ENCODE results near the gene TGM1.

The TGM1 gene

DNA sequence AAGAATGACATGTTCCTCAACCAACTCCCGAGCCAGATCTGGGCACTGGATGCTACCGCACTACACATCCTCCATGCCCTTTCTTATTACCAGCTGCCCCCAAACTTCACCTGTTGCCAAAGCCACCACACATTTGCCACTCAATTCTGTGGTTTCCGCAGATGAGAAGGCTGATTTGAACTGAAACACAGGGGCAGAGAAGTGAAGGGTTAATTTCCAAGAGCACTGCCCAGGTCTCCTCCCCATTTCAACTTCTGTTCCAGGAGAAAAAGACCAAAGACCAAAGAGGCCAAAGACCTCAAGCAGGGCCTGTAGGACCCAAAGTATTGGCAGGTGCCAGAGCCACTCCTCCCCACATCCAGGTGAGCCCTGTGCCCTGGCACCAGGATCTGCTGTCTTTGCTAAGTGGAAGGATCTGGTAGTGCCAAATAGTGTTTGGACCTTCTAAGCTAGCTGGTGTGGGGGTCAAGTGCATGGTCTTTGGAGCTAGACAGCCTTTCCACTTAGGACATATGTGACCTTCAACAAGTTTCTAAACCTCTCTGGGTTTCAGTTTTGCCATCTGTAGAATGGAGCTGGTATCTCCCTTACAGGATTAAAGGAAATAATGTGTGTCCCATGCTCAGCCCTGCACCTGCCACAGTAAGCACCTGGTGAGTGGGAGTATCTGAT is 28.6 kb upstream of the TGM1 start:
- DNase-seq: no peak

DNA sequence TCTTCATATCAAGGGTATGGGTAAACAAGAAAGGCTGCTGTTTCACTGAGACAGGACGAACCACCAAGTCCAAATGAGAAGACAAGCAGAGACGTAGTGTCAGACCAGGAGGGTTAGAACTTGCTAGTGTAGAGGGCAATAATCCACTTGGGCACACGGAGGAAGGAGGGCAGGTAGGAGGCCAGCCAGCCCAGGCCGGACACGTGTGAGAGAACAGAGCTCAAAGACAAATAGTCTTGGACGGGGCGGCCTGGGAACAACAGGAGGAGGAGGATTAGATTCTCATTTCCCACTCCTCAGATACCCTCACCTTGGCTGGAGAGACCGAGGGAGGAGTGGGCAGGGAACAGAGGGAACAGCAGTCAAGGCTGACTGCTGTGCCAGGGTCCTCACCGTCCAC is 27.8 kb upstream of the TGM1 start:
- DNase-seq: no peak

DNA sequence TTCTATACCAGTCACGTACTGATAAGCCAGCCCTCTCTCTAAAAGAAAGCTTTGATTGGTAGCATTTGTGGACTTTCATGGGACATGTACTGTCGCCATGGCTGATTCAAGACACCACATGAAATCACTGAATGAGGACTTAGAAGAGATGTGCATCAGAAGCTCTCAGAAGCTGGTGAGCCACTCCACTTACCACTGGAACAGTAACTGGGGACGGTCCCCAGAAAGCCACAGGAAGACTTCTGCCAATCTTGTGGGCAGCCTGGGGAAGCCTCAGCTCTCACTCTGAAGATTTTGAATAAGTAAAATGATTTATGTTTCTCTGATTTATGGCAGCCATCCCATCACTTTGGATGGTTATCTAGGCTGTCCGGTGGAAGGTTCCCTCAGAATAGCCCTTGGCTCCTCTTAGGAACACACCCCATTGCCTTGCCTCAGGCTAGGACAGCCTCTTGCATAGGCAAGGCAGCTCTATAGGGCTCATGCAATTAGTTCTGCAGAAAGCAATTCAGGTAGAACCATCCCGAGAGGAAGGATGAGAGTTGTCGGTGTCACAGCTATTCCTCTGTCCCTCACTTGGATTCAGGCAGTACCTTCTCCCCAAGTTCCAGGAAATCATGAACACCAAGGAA is 26.8 kb upstream of the TGM1 start:
- DNase-seq: no peak

DNA sequence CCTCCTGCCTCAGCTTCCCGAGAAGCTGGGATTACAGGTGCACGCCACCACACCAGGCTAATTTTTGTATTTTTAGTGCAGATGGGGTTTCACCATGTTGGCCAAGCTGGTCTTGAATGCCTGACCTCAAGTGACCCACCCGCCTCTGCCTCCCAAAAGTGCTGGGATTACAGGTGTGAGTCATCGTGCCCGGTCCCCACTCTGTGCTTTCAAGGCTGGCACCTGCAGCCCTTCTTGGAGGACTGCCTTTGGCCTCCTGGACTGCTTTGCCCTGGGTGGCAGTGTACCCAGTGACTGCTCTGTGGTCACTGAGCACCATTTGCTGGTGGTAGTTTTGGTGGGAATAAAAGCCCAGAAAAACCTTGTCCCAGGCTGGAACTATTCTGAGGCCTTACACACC is 24.0 kb upstream of the TGM1 start:
- DNase-seq: no peak

DNA sequence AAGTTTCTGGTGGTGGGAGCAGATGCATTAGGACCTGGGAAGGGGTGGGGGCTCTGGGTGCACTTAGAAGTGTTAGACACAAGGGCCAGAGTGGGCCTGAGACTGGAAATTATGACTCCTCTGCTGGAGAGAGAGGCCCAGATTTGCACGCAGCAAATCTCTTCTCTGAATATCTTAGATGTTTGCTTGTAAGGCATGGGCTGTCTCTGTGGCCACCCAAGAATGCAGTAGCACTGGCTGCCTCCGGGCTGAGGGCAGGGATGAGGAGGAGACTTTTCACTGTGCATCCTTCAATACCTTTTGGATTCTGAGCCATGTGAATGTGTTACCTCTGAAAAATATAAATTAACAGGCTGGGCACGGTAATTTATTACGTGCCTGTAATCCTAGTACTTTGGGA is 22.4 kb upstream of the TGM1 start:
- DNase-seq: no peak

DNA sequence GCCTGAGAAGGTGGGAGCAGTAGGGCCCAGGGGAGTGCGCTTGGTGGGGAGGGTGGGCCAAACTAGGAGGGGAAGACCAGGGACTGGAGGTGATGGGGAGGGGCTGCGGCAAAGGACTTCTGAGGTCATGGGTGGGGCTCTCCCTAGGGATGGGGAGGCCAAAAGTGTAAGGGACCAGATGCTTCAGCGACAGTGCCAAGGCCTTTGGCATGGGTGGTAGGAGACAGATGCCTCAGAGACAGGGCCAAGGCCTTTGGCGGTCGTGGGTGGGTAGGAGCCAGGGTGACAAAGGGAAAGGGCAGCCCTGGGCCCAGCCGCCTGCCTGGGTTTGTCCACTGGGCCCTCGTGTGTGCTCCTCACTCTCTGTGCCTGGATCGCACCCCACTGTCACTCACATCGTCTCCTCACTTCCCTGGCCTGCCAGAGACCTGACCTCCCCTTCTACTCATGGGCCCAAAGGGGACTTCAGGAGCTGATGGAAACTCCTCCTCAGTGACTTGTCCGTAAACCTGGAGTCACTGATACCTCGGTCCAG is 21.6 kb upstream of the TGM1 start:
- DNase-seq: no peak

DNA sequence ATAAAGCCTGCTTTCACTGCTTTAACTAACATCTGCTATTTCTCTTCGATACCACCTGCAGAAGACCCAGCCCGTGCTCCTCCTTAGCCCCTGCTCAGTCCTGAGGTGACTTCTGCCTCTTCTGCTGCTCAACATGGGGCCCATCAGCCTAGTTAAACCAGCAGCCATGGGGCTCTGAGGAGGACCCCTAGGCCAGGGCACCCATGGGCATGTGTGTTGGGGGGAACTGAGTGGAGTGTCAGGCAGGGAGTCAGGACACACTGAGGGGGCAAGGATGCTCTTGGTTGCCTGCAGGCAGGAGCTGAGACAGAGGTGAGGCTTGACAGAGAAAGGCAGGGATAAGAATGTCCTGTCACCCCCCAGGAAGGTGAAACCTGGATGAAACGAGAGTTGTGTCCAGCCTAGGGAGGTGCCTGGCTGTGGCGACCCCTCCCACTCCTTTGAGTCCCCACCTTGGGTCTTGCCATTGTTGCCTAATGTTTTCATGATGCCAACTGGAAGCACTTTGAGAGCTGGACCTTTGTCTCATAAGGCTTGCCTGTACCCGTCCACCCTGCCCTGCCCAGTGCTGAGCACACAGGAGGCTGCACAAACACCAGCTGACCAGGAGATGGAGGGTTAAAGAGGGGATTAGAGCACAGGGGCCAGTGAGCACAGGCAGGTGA is 21.0 kb upstream of the TGM1 start:
- DNase-seq: no peak

DNA sequence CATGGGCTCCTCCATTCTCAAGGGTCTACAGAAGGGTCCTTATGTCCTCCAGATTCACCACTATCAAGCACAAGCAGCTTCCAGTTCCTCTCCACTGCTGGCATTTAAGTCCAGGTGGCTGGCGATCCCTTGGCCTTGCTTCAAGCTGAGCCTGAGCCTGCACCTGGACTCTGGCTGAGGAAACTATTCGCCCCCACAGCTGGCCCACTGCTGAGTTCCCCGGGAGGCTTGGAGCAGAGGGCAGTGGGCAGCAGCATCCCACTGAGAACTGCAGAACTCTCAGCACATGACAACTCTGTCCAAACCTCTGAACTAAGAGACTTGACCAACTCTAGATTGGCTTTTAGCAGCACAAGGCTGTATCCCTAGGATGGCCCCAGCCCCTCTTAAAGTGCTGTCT is 19.8 kb upstream of the TGM1 start:
- DNase-seq: no peak

DNA sequence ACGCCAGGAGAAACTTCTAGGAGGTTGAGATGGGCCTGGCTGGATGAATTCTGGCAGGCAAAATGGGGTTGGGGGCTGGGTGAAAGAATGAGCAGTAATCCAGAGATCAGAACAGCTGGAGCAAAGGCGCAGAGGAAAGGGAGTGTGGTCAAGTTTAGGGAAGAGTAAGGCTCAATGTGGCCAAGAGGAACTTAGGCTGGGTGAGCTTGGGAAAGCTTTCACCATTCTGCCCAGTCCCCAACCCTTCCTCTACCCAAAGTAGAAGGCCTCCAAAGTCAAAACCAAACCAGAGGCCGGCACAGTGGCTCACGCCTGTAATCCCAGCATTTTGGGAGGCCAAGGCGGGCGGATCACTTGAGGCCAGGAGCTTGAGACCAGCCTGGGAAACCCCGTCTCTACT is 18.7 kb upstream of the TGM1 start:
- DNase-seq: no peak

DNA sequence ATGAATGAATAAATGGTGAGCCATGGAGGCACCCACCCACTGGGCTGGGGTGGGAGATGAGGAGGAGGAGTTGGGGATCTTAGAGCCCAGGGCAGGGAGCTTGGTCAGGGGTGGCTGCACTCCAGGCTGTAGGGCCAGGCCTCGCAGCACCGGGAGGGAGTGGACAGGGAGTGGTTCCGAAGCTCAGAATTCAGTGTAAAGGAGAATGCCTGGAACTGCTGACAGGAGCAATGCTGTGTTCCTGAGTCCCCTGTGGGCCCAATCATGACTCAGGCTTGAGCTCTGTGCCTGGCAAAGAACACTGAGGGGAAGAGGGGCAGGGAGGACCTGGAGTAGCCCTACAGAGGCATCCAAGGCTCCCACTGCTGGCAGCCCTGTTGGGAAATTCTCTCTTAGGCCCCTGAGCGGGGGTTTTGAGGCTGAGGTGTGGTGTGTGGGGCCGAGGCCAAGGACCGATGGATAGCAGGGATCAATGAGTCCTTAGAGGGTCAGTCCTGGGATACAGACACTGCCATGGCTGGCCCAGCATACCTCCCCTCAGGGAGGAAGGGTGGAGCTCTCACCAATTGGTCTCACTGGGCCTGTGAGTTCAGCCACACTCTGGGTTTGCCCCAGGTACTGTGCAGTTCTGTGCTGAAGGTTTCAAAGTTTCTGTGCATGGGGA is 18.0 kb upstream of the TGM1 start:
- DNase-seq: no peak

DNA sequence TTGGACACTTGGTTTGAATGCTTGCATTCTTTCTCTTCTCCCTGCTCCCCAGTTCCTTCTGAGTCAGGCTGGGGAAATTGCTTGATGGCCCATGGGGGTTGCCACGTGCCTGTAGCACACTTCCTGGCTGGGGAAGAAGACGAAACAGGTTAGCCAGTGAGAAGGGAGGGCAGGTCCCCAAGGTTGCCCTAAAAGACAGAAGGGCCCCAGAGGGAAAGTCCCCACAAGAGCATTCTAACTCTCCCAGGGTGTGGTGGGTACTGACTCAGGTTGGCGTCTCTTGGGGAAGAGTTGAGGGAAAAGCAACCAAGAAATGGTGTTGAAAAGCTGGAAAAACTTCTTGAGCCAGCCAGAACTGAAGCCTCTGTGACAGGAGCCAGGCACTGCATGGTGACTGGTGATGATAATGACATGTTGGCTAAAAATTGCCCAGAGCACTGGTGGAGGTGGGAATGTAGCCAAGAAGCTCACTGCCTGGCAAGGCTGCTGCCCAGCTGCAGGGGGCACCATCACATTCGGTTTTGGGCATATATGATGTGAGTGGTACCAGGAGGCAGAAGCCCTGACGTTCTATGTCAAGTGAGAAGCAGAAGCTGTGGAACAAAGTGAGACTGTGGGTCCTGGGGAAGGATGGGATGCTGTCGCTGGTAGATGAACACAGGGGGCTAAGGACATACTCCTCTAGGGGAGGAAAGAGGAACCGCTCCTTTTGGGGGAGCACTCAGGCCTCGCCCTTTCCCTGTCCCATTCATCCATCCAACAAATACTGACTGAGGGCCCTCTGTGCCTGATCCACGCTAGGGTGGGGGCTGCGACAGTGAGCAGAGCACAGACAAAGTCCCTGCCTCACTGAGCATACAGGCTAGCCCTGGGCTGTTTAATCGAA is 16.6 kb upstream of the TGM1 start:
- peak; percentile 70 for DNase-seq

DNA sequence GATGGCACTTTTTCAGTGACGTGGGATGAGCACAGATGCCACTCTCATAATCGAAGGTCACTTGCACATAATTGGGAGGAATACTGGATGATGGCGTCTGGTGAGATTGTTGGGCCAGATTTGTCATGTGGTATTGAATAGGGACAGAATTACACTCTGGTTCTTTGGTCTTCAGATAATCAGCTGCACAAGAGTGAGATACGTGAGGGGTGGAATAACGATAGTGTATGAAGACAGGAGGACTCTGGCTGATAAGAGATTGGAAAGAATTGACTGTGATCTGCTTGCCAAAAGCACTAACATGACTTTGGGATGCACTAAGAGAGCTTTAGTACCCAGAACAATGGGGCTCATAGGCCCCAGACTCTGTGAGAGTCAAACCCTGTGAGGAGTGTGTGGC is 15.4 kb upstream of the TGM1 start:
- no peak for DNase-seq

DNA sequence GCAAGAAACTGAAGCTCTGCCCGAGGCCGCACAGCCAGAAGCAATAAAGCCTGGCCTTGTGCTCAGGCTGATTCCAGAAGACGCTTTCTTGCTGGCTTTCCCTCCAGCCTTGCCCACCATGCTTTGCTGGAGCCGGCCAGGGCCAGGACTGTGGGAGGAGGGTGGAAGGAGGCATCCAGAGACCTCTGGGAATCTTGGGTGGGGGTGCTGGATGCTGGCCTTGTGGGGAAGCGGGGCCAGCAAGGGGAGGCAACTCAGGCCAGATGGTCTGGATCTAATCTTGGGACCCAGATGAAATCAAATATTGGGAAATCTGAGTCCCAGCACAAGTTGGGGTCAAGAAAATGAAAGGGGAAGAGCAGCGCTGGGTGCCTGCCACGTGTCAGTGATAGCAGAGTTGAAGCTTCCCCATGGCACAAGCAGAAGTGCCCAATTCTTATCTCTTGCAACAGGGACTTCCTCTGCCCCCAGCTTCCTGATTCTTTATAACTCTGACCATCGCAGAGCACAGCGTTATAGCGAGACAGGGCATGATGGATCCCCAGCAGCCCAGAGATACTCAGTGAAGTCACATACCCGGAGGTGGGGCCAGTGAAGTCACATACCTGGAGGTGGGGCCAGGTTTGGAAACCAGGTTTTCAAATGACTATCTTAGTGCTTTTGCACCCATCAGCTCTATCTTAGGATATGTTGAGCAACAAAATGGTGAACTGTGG is 14.8 kb upstream of the TGM1 start:
- DNase-seq: no peak

DNA sequence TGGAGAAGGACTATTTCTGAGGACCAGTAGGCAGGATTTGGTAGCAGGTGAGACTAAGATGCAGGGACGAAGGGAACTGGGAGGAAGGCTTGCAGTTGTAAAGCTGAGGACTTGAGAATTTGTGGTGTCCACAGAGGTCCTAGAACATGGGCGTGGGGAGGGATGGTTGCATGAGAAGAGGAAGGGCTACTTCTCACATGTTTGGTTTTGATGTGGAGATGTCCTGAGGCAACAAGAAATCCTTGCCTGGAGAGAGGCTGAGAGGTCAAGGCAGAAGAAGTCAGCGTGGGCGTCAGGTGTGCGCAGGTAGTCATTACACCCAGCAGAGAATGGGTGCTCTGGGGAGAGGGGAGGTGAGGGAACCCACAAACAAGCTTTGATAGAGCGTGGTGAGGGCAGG is 14.1 kb upstream of the TGM1 start:
- DNase-seq: no peak

DNA sequence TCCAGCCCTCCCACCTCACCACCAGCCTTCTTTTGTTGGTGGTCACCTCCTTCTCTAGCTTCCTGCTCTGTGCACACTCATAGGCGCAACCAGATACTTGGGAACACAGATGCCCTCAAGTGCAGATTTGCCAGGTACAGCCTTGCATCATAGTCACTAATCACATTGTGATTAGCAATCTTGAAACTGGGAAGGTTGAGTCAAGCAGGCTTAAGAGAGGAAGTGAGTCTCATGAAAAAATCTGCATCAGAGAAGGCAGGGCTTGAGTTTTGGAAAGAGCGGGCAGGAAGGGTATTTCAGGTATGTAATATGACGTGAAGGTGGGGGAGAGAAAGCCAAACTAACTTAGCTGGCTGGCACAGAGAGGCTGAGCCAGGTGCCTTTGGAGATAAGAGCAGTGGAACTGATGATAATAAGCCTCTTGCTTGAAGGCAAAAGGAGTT is 11.1 kb upstream of the TGM1 start:
- DNase-seq: peak; percentile 66

DNA sequence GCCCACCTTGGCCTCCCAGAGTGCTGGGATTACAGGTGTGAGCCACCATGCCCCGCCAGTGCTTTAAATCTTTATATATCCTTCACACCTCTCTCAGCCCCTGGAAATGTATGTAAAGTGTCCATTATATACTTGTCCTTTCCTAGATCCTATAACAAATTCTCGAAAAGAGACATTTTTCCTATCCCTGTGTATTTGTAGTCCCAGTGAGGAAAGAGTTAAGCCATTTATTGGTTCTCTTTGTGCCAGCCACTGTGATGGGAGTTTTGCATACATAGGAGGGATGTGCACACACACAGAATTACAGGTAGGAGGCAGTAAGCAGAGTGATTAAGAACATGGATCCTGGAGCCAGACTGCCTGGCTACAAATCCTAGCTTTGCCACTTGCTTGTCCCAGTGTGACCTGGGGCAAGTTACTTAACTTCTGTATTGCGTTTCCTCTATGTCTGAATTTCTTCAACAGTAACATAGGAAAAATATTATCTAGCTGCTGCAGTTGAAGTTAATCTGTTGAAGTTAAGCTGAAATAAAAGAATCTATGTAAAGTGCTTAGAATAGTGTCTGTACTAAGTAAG is 10.5 kb upstream of the TGM1 start:
- no peak for DNase-seq

DNA sequence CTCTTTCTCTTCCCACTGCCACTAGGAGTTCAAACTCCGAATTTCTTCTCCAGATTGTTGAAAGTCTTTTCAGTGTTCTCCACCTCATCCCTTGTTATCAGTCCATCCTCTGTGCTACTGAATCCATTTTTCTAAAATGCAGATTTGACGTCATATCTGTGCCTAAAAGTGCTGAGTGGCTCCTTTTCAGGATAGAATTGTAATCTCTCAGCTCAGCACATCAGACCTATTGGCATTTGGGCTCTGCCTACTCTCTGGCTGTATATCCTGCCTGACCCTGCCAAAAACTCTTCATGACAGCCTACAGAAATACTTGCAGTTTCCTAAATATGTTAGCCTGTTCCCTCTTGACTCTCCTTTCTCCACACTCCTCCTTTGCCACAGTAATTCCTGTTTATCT is 9.5 kb upstream of the TGM1 start:
- no peak for DNase-seq

DNA sequence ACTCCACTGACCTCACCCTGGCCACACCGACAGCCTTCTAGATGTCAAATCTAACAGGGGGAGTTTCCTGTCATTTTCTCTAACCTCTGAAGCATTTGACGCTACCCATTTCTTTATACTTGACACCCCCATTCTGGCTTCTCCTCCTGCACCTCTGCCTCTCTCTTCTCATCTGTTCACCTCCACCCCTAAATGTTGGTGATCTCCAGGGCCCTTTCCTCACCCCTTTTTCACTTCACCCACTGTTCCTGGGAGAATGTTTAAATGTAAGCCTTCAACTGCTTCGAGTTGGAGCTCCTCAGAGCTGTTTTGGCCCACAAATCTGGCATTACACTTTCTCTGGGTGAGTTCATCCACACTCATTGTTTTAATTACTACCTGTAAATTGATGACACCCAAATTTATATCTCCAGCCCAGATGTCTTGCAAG is 8.9 kb upstream of the TGM1 start:
- no peak for DNase-seq

DNA sequence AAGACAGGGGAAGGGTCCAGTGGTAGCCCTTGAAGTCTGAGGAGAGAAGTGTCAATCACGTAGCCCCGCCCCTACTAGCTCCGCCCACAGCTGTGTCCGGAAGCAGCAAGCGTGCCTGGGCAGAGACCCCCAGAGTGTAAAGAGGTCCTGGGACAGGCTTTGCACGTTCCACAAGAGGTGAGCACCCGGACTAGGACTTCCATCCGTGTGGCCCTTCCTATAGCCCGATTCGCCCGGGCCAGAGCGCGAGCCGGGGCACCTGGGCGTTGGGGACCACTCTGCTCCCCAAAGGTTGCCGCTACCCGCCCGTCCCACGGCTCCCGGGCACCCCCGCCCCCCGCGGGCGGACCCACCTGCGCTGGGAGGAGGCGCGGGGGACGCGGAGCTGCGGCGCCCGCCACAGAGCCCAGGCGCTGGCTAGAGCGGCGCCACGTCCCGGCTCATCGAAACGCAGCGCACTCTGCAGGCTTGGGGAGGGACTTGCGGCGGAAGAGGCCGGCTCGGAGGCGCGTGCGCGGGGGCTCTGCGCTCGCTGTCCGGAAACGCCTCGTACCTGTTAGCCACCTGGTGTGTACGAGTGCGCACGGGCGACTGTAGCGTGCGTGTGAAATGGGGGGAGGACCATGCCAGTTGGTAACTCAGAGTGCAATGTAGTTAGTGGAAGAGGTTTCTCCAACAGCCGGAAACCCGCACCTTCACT is 8.3 kb upstream of the TGM1 start, which contains the start of gene RABGGTA:
Gene RABGGTA (minus strand): TSS at position 464 of the 700 bp plus-strand sequence. CDS start 482 bp downstream, outside the sequence.
- peak; percentile 93 for DNase-seq

DNA sequence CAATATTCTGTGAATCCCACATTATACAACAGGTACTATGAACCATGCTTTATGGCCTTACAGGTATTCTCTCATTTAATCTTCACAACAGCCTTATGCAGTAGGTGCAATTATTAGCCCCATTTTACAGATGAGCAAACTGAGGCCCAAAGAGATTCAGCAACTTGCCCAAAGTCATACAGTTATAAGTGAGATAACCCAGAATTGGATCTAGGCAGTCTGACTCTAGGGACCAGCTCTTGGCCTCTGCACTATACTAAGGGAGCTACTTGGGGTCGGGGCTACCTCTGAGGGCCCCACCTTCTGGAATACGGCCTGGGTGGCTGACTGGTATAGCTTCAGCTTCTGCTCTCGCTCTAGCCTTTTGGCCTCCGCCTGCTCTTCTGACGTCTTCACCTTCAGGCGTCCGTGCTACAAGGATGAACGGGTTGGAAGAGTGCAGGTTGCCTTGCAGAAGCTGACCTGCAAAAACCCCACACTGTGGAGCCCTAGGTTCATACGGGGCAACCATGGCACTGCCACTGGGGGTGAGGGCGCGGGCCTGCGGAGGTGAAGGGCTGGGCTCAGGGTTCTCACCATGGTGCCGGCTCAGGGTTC is 7.7 kb upstream of the TGM1 start:
- no peak for DNase-seq

All from CD4-positive, alpha-beta T cell treated with Interleukin-4 for 4 hours (primary cell).